H4 (cell line): ENCODE measurements around the gene BBS10. TPM values are rescaled to one million over a fixed set of nuclear protein-coding genes. Genes with fewer than 3 reads are reported as not detected.
A peak's percentile ranks its signal among the peaks of the same experiment; 100 is the strongest.
"Not testable (repeated sequence)": the region's sequence is repeated elsewhere in the genome, so short reads cannot be mapped to it uniquely, and the experiment has no call there.

ENCODE experiments used
- DNase-seq: peaks from one replicate; pipeline ENCODE4 v3.0.0-alpha.2; 2015; ENCODE audit warnings: low spot score
- total RNA-seq: library from RNA; depleted of rRNA; stranded (reverse); fragments of >200 nt; shearing (Covaris generic); gene quantifications from 2 replicates; pipeline ENCODE4 v1.2.3, GENCODE V29; 2014; rRNA removed

BBS10 gene
- 7.6 and 9.7 TPM in 2 replicates for total RNA-seq

DNA sequence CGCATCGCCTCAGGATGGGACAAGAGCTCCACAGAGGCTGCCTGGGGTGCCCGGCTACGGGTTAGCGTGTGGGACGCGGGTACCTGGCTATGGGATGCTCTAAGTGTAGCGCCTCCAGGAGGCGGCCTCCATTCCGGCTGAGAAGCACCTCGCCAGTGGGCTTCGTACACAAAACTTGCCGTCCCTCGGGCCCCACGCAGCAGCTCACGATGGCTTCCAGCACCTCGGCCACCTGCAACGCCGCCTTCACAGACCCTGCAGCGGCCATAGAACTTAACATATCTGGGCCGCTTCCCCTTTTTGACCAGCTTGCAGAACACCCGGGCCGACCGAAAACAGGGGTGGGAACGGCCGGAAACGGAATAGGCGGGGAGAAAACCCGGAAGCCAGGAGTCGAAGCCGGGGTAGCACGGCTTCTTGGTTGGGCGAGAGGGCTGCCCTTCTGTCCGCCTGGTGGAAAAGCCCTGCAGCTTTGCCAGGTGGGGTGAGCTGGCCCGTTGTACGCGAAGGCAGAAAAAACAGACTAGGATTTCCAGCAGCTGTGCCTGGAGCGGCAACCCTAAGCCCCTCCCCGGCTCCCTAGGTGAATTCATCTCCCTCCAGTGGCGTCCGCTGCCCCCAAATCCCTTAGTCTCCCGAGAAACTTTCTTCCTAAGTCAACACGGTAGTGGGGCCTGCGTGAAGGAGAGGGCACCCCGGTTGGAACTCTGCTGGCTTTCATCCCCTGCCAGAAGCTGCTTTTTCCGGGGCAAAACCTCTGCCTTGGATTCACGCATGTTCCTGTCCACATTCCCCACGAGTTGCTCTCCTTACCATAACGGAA, at the start of gene BBS10:
TSS of gene BBS10 (minus strand) at position 337 of the 823 bp plus-strand sequence. CDS start at position 280, 57 bp downstream.
- DNase-seq, result peak; percentile 82

DNA sequence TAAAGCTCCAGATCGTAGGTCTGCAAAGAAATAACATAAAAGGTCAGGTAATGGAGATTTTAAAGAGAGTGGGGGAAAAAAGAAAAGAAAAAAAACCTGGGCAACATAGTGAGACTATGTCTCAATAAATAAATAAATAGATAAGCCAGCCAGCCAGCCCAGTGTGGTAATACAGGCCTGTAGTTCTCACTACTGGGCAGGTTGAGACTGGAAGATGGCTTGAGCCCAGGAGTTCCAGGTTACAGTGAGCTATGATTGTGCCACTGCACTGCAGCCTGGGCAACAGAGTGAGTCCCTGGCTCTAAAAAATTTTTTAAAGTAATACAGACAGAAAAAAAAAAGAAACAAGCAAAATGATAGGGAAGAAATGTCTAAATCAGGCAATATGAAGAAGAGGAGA, 43.2 kb upstream of the BBS10 start:
- no peak for DNase-seq

DNA sequence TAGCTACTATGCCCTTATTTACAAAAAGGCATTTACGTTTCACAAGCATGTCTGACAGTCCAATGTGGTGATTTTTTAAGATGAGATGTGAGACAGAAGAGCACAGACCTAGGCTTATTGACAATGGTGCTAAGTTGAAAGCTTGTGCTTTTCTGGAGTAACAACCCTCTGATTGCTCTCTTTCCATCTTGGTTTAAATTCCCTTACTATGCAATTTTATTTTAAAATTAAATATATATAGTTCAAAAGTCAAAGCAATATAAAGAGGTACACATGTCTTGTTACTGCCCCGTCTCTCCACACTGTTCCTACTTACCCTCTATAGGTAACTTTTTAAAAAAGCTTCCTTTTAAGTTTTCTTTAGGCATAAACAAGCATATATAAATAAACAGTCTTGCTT, 39.4 kb upstream of the BBS10 start:
- DNase-seq, result no peak

DNA sequence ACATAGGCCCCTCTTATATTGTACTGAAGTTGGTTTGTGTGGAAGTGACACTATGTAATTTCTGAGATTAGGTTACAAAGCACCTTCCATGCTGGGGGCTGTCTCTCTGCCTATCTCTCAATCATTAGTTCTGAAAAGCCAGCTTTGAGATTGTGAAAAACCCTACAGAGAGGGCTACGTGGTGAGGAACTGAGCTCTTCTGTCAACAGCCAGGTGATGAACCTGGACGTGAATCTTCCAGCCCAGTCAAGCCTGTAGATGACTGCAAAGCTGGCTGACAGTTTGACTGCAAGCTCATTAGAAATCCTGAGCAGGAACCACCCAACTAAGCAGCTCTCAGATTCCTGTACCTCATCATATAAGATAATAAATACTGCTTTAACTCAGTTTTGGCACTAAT, 36.3 kb upstream of the BBS10 start:
- no peak for DNase-seq

DNA sequence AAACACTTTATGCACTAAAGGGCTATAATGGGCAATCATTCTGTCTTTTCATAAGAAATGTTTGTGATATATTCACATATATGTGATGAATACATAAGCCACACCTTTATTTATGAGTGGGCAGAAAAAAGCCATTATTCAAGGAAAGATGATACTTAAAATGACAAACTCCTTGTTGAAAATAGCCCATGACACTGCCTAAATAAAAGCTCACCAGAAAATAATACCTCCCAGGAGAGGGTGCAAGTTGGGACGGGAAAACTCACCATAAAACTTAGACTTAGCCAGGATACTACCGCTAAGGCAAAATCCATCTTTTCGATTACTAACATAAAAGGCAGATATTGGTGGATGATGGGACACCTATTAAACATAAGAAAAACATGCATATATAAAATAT, 35.8 kb upstream of the BBS10 start:
- no peak for DNase-seq

DNA sequence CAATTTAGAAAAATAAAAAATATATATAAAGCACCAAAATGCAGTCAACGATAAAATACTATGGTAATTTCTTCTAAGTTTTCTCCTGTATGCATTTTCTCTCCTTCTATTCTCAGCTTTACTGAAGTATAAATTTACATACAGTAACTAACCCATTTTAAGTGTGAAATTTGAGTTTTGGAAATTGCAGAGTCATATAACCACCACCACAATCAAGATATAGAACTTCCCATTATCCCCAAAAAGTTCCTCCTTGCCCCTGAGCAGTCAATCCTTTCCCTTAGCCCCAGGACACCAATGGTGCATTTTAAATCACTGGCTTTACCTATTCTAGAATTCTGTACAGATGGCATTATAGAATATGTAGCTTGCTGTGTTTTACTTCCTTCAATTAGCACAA, 31.0 kb upstream of the BBS10 start:
- DNase-seq, result no peak

DNA sequence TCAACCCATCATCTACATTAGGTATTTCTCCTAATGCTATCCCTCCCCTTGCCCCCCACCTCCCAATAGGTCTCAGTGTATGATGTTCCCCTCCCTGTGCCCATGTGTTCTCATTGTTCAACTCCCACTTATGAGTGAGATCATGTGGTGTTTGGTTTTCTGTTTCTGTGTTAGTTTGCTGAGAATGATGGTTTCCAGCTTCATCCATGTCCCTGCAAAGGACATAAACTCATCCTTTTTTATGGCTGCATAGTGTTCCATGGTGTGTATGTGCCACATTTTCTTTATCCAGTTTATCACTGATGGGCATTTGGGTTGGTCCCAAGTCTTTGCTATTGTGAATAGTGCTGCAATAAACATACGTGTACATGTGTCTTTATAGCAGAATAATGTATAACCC, 28.7 kb upstream of the BBS10 start:
- DNase-seq, result not testable (repeated sequence)

DNA sequence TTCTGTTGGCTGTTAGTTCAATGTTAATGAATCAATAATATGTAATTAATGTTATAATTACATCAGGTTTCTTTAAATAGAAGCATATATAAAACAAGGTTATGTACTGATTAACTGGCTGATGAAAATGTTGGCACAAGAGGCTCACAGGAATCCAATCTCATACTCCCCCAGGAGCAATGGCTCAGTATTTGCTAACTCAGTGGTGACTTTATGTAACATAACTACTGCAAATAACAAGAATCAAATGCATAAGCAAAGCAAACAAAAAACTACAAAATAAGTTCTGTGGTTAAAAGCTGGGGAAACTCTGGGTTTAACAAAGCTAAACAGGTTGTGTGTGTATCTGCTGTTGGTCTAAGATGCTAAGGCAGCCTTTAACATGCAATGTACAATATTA, 27.7 kb upstream of the BBS10 start:
- DNase-seq, result no peak

DNA sequence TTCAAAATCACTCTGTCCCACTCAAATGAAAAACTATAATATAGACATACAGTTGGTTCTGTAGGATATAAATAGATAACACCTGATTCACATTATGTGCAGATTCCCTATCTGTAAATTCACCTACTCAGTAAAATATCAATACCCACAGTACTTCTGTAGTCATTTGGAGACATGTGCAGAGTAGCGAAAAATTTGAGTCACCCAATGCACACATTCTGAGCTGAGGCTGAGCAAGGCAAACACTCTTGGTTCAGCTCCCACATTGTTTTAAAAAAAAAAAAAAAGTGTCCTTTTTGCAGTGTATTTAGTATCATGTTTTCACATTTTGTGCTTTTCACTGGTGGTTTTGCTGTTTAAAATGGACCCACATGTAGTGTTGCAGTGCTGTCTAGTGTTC, 27.3 kb upstream of the BBS10 start:
- no peak for DNase-seq

DNA sequence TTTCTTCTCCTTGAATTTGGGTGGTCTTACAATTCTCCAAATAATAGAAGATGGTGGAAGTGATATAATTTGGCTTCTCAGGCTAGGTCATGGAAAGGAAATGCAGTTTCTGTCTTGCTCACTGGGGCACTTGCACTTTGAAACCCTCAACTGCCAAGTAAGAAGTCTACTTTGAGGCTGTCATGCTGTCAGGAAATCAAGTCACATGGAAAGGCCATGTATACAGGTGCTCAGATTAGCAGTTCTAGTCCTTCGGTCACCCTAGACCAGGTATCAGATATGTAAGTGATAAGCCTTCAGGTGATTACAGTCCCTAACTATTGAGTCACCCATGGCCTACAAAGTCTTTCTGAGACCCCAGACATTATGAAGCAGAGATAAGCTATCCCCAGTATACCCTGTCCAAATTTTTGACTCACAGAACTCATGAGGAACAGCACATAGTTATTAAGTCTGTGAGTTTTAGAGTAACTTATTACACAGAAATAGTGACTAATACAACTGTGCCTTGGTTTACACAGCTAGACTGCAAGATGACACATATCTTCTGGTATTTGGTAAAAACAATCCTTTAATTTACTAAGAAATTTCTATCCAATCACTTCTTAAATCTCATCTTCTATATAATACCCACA, 26.3 kb upstream of the BBS10 start:
- no peak for DNase-seq

DNA sequence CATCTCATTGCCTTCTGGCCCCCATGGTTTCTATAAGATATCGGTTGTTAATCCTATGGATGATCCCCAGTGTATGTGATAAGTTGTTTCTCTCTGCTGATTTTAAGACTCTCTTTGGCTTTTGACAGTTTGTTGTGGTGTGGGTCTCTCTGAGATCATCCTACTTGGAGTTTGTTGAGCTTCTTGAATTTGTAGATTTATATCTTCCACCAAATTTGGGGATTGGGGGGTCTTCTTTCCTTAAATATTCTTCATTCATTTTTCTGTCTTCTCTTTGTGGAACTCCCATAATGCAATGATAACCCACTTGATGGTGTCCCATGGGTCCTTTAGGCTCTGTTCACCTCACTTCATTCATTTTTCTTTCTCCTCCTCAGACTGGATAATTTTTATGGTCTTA, 20.0 kb upstream of the BBS10 start:
- DNase-seq, result no peak

DNA sequence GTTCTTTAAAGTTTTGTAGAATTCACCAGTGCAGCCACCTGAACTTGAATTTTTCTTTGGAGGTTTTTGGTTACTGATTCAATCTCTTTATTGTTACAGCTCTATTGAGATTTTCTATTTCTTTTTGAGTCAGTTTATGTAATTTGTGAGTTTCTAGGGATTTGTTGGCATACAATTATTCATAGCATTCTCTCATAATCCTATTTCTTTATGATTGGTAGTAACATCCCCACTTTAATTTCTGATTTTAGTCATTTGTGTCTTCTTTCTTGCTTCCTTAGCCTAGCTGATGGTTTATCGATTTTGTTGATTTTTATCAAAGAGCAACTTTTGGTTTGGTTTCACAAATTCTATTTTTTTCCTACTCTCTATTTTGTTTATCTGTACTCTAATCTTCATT, 17.9 kb upstream of the BBS10 start:
- DNase-seq, result no peak

DNA sequence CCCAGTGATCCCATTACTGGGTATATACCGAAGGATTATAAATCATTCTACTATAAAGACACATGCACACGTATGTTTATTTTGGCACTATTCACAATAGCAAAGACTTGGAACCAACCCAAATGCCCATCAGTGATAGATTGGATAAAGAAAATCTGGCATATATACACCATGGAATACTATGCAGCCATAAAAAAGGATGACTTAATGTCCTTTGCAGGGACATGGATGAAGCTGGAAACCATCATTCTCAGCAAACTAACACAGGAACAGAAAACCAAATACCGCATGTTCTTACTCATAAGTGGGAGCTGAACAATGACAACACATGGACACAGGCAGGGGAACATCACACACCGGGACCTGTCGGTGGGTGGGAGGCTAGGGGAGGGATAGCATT, 15.9 kb upstream of the BBS10 start:
- not testable (repeated sequence) for DNase-seq

DNA sequence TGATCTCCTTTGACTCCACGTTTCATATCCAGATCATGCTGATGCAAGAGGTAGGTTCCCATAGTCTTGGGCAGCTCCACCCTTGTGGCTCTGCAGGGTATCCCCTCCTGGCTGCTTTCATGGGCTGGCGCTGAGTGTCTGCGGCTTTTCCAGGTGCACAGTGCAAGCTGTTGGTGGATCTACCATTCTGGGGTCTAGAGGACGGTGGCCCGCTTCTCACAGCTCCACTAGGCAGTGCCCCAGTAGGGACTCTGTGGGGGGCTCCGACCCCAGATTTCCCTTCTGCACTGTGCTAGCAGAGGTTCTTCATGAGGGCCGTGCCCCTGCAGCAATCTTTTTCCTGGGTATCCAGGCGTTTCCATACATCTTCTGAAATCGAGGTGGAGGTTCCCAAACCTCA, 12.1 kb upstream of the BBS10 start:
- DNase-seq, result no peak

DNA sequence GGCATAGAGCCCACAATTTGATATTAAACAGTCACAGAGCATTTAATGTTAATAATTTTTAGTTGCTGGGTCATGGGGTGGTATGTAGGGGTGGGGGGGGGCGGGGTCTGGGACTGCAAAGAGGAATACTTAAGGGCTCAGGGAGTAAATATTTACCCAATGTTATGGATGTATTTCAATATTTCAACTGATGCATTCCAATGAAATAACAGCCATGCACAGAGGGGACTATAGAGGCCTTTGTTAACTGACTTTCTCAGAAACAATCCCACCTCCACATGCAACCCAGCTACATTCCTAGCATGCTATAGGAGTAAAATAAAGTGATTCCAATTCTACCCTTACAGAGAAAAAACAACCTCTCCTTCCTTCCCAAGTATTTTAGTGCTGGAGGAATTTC, 7.9 kb upstream of the BBS10 start:
- DNase-seq, result no peak

DNA sequence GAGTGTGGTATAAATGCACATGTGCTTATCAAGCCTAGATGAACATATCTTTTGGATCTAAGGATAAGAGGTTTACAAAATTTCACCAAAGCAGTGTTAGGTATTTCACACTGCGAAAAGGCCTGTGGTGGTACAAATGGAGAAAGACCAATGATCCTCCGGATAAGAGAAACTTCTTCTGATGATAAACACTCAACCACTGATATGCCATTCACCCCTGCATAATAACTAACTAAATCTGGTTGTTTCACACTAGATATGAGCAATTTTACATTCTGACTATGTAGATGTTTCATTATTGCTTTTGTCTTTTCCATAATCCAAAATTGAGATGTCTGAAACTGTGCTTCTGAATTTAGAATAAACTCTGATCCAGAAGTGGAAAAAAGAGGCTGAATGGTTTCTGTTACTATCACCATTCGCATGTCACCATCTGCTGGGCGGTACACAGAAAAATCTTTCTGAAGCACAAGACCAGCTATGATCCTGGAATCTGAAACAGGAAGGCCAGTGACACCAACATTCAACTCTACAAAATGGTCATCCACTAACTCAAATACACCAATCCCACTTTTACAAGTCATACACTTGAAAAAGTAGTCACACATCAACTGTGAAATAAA, 1.3 kb downstream of the BBS10 start:
- DNase-seq, result peak; percentile 49

DNA sequence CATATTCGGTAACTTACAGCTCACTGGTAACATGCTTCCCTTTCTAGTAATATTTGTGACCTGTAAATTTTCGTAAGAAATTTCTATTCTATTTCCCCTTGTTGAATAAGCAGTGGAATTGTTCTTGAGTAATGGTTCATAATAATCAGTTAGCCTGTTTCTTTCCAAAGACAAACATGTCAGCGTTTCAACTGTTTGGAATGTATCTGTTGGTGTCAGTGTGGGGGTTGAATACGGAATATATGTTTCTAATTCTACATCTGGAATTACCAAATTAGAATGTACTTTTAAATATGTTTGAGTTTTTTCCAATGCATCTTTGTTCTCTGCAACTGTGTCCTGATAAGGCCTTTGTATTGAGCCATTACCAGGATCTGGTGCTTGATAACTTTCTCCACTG, 2.0 kb downstream of the BBS10 start:
- no peak for DNase-seq

DNA sequence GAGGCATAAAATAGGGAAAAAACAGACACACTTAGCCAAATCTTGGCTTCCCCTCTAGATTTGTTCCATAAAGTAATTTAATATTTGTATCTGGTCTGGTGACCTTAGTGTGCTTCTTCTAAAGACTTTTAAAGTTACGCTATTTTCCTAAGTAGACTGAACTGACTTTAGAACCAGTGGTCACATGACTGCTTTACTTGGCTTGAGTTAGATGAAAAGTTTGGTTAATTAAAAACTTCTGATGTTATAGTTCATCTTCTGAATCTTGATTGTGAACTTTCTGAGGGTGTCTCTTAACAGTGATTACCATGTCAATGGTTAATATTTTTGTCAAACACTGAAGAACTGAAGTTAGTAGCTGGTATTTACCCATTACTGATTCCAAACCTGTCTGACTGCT, 2.6 kb downstream of the BBS10 start:
- DNase-seq, result no peak

DNA sequence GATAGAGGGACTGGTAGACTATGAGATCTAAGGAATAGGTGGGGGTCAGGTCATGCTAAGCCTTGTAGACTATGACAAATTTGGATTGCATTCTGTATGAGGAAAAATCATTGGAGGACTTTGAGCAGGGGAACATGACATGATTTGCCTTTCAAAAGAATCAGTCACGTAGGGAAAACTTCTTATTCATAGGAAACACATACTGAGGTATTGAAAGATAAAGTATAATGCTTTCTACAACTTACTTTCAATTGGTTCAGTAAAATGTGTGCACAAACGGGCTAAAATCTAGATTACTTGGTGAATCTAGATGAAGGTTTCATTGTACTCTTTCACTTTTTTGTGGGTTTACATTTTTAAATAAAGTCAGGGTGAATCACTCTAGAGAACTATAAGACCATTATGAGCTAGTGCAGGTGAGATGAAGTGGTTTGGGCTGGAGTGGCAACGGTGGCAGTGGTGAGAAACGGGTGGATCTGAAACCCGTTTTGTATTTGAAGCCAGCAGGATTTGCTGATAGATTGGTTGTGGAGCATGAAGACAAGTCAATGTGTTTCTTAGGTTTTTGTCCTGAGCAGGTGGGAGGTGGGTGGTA, 6.7 kb downstream of the BBS10 start:
- no peak for DNase-seq

DNA sequence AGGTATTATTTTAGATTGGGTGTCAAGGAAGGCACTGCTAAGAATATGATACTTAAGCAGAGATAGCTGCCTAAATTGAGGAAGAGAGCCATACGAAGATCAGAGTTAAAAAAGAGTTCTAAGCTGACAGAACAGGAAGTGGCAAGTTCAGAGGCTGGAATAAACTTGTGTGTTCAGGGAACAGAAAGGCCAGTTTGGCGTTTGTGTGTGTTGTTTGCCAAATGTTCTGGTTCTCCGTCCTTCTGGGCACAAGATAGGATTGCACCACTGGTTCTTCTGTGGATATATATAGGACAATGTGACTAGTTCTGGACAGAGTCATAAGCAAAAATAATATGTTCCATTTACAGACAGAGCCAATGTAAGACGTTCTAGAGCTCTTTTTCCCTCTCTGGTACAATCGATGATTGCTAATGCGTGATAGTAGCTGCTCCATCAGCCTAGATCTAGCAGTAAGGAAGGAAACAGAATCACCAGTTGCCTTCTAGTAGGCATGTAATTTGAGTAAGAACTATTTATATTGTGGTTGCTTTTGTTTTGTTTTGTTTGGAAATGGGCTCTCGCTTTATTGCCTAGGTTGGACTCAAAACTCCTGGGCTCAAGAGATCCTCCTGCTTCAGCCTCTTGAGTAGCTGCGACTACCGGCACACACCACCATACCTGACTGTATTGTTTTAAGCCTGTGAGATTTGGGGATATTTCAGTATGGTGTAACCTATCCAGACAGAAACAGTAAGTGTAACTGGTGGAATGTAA, 7.4 kb downstream of the BBS10 start:
- peak; percentile 27 for DNase-seq

DNA sequence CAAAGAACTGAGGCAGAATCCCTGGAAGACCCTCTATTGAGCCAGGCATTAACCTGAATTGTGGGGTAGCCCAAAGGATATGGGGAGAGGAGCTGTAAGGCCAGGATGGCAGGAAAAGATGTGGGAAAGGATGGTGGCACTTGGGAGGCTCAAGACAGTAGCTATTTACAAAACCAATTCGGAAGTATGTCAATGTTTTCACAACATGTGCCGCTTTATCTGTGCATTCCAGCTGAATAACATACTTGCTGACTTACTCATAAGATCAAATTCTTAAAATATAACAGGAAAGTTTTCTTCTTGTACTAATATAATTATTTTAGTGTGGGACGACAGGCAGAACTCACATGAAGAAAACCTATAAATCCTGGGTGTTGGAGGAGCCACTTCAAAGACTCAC, 10.6 kb downstream of the BBS10 start:
- DNase-seq, result no peak

DNA sequence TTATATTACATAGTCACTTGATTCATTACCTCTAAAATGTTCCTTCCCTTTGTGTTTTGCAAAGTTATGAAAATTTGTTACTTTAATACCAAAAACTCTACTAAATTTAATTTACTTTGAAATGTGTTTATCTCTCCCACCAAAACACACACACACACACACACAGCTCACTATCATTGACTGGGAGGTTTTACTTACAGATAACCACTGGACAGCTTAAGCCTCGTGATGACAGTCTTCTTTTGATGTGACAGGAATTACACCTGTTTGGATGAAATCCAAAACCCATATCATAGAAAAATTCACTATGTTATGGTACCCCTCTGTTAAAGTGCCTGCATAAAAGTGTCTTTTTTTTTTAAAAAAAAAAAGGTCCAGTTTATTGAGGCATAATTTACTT, 15.6 kb downstream of the BBS10 start:
- DNase-seq, result no peak
